SU-DHL-6 (cell line): ENCODE data around the gene SOCS3.

Experiments used
- H2AFZ ChIP-seq: fragments of 200-600 bp; sonication (generic); 2 replicates; pipeline ENCODE4 v1.6.1; 2014; ENCODE audit warnings: low read depth, mild to moderate bottlenecking, moderate library complexity, mixed read lengths, antibody characterized with exemption, low read length; ENCODE audit not compliant: severe bottlenecking
- H3F3A ChIP-seq: fragments of 200-600 bp; shearing (Covaris generic); 2 replicates; pipeline ENCODE4 v1.6.0; 2016; ENCODE audit warnings: antibody characterized with exemption, mild to moderate bottlenecking; ENCODE audit not compliant: insufficient read depth
- H3K27ac ChIP-seq: fragments of 200-600 bp; sonication (generic); 2 replicates; pipeline ENCODE4 v1.5.1; 2016; ENCODE audit warnings: low read depth, mild to moderate bottlenecking, low read length, moderate library complexity, mixed read lengths
- H3K27me3 ChIP-seq: fragments of 200-600 bp; sonication (generic), shearing (Covaris generic); 2 replicates; pipeline ENCODE4 v1.6.0; 2014; ENCODE audit warnings: mild to moderate bottlenecking, low read length
- H3K36me3 ChIP-seq: fragments of 200-600 bp; sonication (generic); 2 replicates; pipeline ENCODE4 v1.6.1; 2014; ENCODE audit warnings: mild to moderate bottlenecking, low read length, mixed read lengths
- H3K4me2 ChIP-seq: fragments of 300-600, 200-600 bp; shearing (Covaris generic), sonication (generic); 2 replicates; pipeline ENCODE4 v1.6.0; 2014; ENCODE audit warnings: low read length, low read depth, mild to moderate bottlenecking; ENCODE audit not compliant: poor library complexity, severe bottlenecking
- H3K4me3 ChIP-seq: fragments of 200-600 bp; sonication (generic); 2 replicates; pipeline ENCODE4 v1.5.1; 2014; ENCODE audit warnings: antibody characterized with exemption, low read length, mild to moderate bottlenecking, mixed read lengths; ENCODE audit not compliant: insufficient read depth, poor library complexity, severe bottlenecking
- H3K79me2 ChIP-seq: fragments of 200-600 bp; sonication (generic); 2 replicates; pipeline ENCODE4 v1.6.1; 2014; ENCODE audit warnings: mild to moderate bottlenecking, low read length, moderate library complexity; ENCODE audit not compliant: insufficient read depth
- H3K9ac ChIP-seq: fragments of 200-600 bp; sonication (generic); 2 replicates; pipeline ENCODE4 v1.7.0; 2014; ENCODE audit warnings: mild to moderate bottlenecking, low read length
- H3K9me2 ChIP-seq: fragments of 200-600 bp; sonication (generic); replicated peaks from 2 replicates; pipeline ENCODE4 v1.6.1; 2014; ENCODE audit warnings: low read length; ENCODE audit not compliant: insufficient read depth
- H3K9me3 ChIP-seq: fragments of 200-600 bp; sonication (generic); 2 replicates; pipeline ENCODE4 v1.6.1; 2014; ENCODE audit warnings: low read length, mixed read lengths; ENCODE audit not compliant: insufficient read depth
- H4K20me1 ChIP-seq: fragments of 200-600 bp; sonication (generic); 2 replicates; pipeline ENCODE4 v1.6.1; 2014; ENCODE audit warnings: low read depth, mild to moderate bottlenecking, antibody characterized with exemption, low read length, moderate library complexity, mixed read lengths
- EZH2phosphoT487 ChIP-seq: fragments of 200-600 bp; sonication (generic), shearing (Covaris generic); conservative IDR thresholded peaks from 2 replicates; pipeline ENCODE4 v1.6.1; 2018; ENCODE audit warnings: mild to moderate bottlenecking, antibody characterized with exemption, low read length, moderate library complexity, mixed read lengths
- TF ChIP-seq, protein P1 (sequence below): fragments of 200-600 bp; sonication (generic); IDR thresholded peaks from one replicate; pipeline ENCODE4 v1.5.1; 2017; ENCODE audit warnings: antibody characterized with exemption, mild to moderate bottlenecking, low read length, moderate library complexity; ENCODE audit not compliant: insufficient read depth, poor library complexity, severe bottlenecking

Gene SOCS3

DNA sequence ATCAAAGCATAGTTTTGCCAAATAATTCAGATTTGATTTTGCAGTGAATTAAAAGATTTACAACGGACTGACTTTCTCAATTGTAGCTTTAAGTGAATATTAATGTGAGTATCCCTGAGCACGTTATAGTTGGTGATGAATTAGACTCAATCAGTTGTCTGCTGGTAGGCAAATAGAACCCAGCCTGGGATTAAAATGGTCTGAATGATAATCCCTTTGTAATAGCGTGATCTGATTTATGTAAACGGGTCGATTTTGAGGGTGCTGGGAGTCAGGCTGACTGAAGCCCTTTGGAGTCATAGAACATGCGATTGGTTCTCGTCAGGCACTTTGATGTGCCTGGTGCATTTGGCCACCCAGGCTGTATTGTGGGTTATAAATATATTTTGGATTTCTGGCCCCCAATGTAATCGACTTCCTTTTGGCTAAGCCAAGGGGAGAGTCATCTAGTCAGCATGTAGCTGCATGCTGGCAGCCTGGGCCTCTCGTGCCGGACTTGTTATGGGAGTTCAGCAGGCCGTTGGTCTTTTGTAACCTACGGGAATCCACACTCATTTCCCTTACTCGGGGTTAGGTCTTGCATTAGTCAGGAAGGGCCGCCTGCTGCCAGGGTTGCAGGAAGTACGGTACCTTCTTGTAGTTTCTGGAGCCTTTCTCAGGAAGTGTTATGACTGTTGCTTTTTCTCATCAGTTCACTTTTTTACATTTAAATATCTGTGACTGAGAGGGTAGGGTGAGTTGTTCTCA lies 24.0 kb upstream of the SOCS3 start:
- TF ChIP-seq EZH2phosphoT487: no peak
- TF ChIP-seq, protein P1, sequence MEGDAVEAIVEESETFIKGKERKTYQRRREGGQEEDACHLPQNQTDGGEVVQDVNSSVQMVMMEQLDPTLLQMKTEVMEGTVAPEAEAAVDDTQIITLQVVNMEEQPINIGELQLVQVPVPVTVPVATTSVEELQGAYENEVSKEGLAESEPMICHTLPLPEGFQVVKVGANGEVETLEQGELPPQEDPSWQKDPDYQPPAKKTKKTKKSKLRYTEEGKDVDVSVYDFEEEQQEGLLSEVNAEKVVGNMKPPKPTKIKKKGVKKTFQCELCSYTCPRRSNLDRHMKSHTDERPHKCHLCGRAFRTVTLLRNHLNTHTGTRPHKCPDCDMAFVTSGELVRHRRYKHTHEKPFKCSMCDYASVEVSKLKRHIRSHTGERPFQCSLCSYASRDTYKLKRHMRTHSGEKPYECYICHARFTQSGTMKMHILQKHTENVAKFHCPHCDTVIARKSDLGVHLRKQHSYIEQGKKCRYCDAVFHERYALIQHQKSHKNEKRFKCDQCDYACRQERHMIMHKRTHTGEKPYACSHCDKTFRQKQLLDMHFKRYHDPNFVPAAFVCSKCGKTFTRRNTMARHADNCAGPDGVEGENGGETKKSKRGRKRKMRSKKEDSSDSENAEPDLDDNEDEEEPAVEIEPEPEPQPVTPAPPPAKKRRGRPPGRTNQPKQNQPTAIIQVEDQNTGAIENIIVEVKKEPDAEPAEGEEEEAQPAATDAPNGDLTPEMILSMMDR: no peak
- H3K27me3 ChIP-seq: no peaks in the 10 kb centered on the region
- H4K20me1 ChIP-seq: no peaks in the 10 kb centered on the region; the same call in 1 of the 2 replicates
- no peaks in the 10 kb centered on the region for H3K9me2 ChIP-seq
- no peak overlapping the region for H3K9ac ChIP-seq
- no peak overlapping the region for H3K27ac ChIP-seq
- peaks cover 94% of the 10 kb centered on the region for H3K79me2 ChIP-seq
- no peaks in the 10 kb centered on the region for H3K9me3 ChIP-seq
- H3K36me3 ChIP-seq: no peaks in the 10 kb centered on the region
- H3K4me2 ChIP-seq: no peak overlapping the region
- no peak overlapping the region for H2AFZ ChIP-seq
- no peak overlapping the region for H3K4me3 ChIP-seq
- H3F3A ChIP-seq: peaks cover 11% of the 10 kb centered on the region

DNA sequence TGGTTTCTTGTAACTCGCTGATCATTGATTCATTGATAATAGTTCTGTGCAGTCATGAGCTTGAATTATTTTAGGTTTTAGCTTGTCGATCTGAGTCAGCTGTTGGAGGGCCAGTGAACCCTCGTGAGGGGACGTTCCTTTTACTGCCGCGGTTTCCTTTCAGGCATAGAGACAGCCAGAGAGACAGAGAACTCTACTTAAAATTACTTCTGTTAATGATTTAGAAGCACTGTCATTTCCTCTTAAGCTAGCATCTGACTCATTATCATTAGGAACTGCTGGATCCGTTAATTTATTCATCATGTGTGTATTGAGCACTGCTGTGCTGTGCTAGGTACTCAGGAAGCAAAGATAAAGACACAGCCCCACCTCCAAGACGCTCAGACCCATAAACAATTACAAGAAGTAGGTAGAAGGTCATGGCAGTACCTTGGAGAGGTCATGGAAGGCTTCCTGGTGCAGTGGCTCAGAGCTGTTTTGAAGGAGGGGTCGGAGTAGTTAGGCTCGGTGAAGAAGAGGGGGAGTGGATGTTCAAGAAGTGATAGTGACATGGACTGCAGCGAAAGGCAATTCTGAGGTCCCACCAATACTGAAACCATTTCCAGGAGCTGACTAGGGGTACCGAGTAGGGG lies 21.8 kb upstream of the SOCS3 start:
- Histone ChIP-seq H3K4me2 (no peak overlapping the region), H3K9me2 (no peaks in the 10 kb centered on the region), H3K9ac (no peak overlapping the region), H3K9me3 (no peaks in the 10 kb centered on the region), H2AFZ (no peak overlapping the region), H3K36me3 (no peaks in the 10 kb centered on the region), H3K27me3 (no peaks in the 10 kb centered on the region), H3K79me2 (peaks cover 76% of the 10 kb centered on the region), H3K27ac (no peak overlapping the region), H3K4me3 (no peak overlapping the region), H4K20me1 (no peaks in the 10 kb centered on the region; the same call in 1 of the 2 replicates), H3F3A (no peaks in the 10 kb centered on the region)
- TF ChIP-seq EZH2phosphoT487: no peak
- TF ChIP-seq, protein P1: no peak

DNA sequence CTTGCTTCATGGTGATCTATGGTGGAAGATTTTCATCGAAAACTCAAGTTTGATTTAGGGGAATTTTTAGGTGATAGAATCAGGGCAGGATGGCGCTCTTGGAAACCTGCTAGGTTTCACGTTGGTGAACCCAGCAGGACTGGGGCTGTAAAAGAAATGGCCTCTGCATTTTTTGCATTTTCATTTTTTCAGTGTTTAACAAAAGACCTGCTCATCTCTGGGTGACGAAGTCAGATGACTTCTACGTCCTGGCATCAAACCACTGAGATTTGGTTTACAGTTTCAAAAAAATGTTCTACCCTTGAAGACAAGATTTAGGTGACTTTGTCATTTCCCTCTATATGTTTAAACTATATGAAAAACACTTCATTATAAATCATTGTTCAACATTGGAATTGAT lies 20.5 kb upstream of the SOCS3 start:
- Histone ChIP-seq H3K9me3 (no peaks in the 10 kb centered on the region), H3K4me3 (no peak overlapping the region), H3K27ac (no peak overlapping the region), H3K4me2 (peak overlapping the region; percentile 4), H3K27me3 (no peaks in the 10 kb centered on the region), H3K9ac (no peak overlapping the region), H2AFZ (no peak overlapping the region), H3K9me2 (no peaks in the 10 kb centered on the region), H3K36me3 (no peaks in the 10 kb centered on the region), H3F3A (no peaks in the 10 kb centered on the region), H3K79me2 (peaks cover 63% of the 10 kb centered on the region), H4K20me1 (no peaks in the 10 kb centered on the region; the same call in 1 of the 2 replicates)
- TF ChIP-seq, protein P1: no peak
- no peak for TF ChIP-seq EZH2phosphoT487
